GM18502 (cell line): Measurements from ENCODE around the gene GLT8D2.

Experiments used
- ATAC-seq: cut with Tn5 transposase; IDR thresholded peaks from one replicate; pipeline ENCODE4 v1.9.1; 2021; ENCODE audit warnings: mild to moderate bottlenecking; ENCODE audit not compliant: unreplicated experiment, poor library complexity

GLT8D2 gene

DNA sequence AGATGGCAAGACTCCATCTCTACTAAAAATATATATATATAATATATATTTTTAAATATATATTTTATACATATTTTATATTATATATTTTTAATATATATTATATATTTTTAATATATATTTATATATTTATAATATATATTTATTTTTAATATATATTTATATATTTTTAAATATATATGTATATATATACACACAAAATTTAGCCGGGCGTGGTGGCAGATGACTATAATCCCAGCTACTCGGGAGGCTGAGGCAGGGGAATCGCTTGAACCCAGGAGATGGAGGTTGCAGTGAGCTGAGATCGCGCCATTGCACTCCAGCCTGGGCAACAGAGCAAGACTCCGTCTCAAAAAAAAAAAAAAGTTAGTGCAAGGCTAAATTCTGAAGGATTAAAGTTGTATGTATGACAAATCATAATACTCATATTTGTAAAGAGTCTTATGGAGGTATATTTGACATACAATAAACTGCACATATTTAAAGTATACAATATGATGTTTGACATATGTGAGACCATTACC is 92.1 kb downstream of the GLT8D2 start:
- no peak for ATAC-seq

DNA sequence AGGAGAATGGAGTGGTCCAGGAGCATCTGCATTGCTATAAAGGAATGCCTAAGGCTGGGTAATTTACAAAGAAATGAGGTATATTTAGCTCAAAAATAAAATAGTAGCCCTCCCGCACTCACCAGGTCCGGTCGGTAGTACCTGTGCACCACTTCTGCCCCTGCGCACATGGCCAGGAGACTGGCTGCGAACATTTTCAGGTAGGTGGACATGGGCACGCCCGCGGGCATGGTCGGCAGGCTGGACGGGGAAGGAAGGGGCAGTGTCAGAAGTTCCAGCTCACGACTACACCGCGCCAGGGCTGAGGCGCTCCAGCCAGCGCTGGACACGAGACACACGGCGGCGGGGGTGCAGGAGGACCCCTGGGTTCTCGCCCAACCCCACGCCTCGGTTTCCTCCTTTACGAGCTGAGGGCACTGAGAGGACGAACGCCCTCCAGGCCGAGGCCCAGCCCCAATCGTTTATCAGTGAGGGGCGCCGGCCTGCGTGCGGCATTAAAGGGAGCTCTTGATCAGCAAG is 93.4 kb downstream of the GLT8D2 start:
- ATAC-seq: peak; percentile 40

DNA sequence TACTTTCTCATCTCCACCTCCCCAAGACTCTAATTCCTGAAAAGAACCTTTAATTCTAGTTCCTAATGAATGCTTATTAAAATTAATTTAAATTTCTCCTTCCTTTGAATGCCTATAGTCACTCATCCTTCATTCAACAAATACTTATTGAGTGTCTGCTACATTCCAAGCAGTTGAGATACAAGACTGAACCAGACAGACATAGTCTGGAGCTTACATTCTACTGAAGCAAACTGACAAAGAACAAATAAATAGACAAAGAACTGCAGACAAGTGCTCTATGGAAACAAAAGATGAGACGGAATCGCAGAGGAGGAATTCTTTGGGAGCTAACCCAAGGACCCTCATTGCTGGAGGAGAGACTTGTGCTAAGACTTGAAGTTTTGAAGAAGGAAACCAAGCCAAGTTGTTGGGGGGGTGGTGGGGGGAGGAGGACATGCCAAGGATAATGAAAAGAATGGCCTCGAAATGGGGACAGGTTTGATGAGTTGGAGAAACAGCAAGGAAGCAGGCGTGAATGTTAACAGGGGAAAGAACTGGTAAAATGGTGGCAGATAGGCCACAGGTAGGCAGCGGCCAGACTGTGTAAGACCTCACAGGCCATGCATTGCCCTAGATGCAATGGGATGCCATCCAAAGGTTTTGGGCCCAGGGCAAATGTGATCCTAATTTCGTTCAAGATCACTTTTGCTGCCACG is 94.0 kb downstream of the GLT8D2 start:
- ATAC-seq: no peak

DNA sequence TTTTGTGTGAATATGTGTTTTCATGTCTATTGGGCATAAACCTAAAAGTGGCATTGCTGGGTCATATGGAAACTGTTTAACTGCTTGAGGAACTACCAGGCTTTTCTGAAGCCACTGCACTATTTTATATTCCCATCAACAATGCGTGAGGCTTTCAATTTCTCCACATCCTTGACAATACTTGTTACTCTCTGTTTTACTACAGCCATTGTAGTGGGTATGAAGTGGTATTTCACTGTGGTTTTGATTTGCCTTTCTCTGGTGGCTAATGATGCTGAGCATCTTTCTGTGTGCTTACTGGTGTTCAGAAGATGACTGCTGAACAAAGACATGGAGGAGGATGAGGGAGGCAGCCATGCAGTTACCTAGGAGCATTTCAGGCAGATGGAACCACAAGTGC is 97.5 kb downstream of the GLT8D2 start:
- no peak for ATAC-seq

DNA sequence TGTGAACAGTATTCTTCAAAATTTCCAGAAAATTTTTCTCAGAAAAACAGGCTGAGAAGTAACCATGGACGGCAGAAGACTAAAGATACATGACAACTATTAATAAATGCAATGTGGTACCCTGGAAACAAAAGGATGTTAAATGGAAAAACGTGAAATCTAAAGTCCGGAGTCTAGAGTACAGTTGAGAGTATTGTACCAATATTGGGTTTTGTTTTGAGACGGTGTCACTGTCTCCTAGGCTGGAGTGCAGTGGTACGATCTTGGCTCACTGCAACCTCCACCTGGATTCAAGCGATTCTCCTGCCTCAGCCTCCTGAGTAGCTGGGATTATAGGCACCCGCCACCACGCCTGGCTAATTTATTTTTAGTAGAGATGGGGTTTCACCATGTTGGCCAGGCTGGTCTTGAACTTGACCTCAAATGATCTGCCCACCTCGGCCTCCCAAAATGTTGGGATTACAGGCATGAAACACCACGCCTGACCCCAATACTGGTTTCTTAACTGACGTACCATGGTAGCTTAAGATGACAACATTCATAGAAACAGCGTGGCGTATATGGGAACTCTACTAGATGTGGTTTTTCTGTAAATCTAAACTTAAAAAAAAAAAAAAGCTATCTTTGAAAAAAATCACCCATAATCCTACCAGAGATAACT is 101.1 kb downstream of the GLT8D2 start:
- ATAC-seq: no peak

DNA sequence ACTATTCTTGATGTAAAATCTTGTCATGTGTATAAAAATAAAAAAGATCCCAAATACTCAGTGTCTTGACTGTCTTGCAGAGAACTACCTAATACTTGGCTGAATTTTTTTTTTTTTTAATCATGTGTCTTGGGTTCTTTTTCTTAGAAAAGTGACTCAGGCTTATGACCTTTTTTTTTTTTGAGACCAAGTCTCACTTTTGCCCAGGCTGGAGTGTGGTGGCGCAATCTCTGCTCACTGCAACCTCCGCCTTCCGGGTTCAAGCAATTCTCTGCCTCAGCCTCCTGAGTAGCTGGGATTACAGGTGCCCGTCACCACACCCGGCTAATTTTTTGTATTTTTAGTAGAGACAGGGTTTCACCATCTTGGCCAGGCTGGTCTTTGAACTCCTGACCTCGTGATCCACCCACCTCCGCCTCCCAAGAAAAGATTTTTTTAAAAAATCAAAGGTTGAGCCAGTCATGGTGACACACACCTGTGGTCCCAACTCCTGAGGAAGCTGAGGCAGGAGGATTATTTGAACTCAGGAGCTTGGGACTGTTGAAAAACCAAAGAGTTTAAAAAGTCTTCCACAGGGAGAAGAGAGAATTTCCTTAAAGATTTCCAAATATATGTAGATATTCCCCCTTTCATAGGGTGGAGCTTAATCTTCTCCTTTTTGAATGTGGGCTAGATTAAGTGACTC is 102.0 kb downstream of the GLT8D2 start:
- no peak for ATAC-seq

DNA sequence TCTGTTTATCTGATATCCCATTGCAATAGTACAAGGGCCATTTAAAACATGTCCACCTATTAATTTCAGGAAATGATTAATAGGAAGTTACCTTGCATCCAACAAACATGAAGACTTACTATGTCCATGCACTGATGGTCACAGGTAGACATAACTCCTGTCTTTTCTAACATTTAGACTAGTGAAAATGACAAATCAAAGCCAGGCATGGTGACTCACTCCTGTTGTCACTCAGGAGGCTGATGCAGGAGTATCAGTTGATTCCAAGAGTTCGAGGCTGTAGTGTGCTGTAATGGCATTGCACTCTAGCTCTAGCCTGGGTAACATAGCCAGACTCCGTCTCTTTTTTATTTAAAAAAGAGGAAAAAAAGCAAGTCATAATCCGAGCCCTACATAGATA is 105.0 kb downstream of the GLT8D2 start:
- no peak for ATAC-seq
